Measurements from ENCODE around the gene SCAMP4.

The SCAMP4 gene

GRCh38 chr19:1957562-1958248, 52.5 kb downstream of the SCAMP4 start:
- DNase-seq (ENCODE audit: low spot score), result no peak

- DNase-seq (ENCODE audit: low spot score), result no peak
These were observed 54.9 kb downstream of the SCAMP4 start for GRCh38 chr19:1959928-1960589.

- no peak for DNase-seq (ENCODE audit: low spot score)
These were observed 56.0 kb downstream of the SCAMP4 start for GRCh38 chr19:1961000-1961883.

GRCh38 chr19:1962674-1963073, 57.5 kb downstream of the SCAMP4 start:
- no peak for DNase-seq (ENCODE audit: low spot score)

- DNase-seq (ENCODE audit: low spot score), result no peak
These were observed 61.9 kb downstream of the SCAMP4 start for GRCh38 chr19:1967087-1967608.

- DNase-seq (ENCODE audit: low spot score), result no peak
These were observed 63.3 kb downstream of the SCAMP4 start for GRCh38 chr19:1968279-1969175.

- no peak for DNase-seq (ENCODE audit: low spot score)
These were observed 64.2 kb downstream of the SCAMP4 start for GRCh38 chr19:1969176-1970002.

- no peak for DNase-seq (ENCODE audit: low spot score)
These were observed 65.0 kb downstream of the SCAMP4 start for GRCh38 chr19:1970003-1970805.

- no peak for DNase-seq (ENCODE audit: low spot score)
These were observed 65.8 kb downstream of the SCAMP4 start for GRCh38 chr19:1970806-1971502.

GRCh38 chr19:1974381-1975161, 69.4 kb downstream of the SCAMP4 start:
- DNase-seq (ENCODE audit: low spot score), result no peak

GRCh38 chr19:1975162-1975480, 69.9 kb downstream of the SCAMP4 start:
- no peak for DNase-seq (ENCODE audit: low spot score)

Data from RKO (cell line).